Activated CD8-positive, alpha-beta memory T cell treated with anti-CD3 and anti-CD28 coated beads, Interleukin-2, amount 50 U/mL, for 24 hours (primary cell): ENCODE measurements around the gene IFNAR1.
A peak's percentile ranks its signal among the peaks of the same experiment; 100 is the strongest.
"Not testable (repeated sequence)": the region's sequence is repeated elsewhere in the genome, so short reads cannot be mapped to it uniquely, and the experiment has no call there.

Source experiments
- DNase-seq: peaks from one replicate; pipeline ENCODE4 v3.0.0-alpha.2; 2020; ENCODE audit errors: extremely low read depth

The IFNAR1 gene

DNA sequence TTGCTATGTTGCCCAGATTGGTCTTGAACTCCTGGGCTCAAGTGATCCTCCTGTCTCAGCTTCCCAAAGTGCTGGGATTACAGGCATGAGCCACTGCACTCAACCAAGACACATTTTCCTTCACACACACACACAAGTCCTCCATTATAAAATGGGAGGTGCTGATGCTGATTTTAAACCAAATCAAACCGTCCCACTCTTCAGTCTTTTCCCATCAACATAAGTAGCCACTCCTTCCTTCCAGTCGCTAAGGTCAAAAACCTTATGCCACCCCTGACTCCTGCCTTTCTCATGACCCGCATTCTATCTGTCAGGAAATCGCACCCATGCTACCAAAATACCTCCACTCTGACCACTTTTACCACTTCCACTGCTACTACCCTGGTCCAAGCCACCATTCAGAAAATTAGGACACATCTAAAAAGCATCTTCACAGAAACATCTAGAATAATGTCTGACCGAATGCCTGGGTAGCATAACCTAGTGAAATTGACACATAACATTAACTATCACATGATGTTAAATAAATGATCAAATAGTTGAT is 50.4 kb downstream of the IFNAR1 start:
- DNase-seq, result no peak

DNA sequence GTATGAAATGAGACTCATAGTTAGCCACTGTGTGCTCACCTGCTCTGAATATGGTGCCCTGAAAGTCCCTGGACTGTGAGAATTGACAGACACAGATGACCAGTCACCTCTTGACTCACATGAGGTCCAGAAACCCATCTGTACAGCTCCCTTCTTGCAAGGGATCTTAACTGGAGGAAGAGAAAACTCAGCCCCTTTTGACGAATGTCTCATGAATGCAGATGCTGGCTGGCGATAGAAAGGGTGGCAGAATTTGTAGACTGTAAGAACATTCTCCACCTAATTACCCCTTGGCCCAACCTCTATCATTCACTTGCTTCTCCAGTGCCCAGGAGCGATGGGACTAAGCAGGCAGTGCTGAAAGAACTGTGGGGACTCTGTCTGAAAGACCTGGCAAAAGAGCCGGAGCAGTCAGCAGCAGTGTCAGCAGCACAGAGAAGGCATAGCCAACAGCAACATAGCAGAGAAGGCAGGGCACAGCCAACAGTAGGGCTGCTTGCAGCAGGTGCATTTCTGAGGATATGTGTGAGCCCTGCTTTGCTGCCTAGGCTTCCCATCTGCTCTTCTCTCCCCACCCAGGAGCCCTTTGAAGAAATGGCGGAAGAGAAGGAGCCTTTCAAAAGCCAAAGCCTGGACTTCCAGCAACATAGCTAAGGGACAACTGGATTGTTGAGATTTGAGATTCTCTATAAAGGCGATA is 52.6 kb downstream of the IFNAR1 start:
- DNase-seq, result no peak

DNA sequence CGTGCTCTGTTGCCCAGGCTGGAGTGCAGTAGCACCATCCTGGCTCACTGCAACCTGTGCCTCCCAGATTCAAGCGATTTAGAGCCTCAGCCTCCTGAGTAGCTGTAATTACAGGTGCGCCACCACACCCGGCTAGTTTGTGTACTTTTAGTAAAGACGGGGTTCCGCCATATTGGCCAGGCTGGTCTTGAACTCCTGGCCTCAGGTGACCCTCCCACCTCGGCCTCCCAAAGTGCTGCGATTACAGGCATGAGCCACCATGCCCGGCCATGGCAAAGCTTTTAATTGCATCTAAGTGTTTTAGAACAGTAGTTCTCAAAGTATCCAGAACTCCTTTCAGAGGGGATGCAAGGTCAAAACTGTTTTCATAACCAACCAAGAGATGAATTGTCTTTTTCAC is 53.3 kb downstream of the IFNAR1 start:
- DNase-seq, result no peak

DNA sequence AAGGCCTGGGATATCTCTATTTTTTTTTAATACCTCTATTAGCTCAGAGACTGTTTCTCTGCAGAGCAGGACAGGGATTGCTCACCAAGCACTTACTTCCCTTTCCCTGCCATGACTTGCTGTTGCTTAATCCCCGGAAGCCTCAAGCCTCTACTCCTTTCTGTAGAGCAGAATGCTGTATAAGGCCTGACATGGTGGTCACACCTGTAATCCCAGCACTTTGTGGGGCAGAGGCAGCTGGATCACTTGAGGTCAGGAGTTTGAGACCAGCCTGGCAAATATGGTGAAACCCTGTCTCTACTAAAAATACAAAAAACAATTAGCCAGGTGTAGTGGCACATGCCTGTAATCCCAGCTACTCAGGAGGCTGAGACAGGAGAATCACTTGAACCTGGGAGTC is 55.2 kb downstream of the IFNAR1 start:
- not testable (repeated sequence) for DNase-seq

DNA sequence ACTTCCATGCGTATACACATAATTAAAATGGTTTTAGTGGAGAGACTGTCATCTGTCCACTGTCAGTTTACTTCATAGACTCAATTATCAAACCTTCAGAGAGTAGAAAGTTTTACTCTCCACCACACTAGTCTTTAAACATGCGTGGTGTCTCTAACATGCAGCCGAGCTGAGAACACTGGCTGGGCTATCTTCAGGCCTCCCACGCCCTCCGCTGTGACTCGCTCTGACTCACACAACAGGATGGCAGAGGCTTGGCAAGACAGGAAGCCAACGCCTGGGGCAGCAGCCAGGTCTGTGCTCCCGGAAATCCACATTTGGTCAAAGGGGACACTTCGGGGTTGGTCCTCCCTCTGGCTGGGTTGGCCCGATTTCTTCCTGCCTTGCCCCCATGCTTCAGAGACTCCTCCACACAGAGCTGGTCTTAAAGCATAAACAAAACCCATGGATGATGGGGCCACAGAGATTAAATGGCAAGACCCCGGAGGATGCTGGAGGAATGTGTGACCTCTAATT is 55.8 kb downstream of the IFNAR1 start:
- DNase-seq, result peak; percentile 81

DNA sequence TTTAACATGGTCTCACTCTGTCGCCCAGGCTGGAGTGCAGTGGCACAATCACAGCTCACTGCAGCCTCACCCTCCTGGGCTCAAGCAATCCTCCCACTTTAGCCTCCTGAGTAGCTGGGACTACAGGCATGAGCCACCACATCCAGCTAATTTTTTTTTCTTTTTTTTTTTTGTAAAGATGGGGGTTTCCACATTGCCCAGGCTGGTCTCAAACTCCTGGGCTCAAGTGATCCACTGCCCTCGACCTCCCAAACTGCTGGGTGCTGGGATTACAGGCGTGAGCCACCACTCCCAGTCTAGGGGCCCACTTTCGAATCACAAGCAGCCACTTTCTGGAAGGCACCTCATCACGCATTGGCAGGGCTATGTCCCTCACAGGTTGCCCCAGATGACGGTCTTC is 56.6 kb downstream of the IFNAR1 start:
- not testable (repeated sequence) for DNase-seq

DNA sequence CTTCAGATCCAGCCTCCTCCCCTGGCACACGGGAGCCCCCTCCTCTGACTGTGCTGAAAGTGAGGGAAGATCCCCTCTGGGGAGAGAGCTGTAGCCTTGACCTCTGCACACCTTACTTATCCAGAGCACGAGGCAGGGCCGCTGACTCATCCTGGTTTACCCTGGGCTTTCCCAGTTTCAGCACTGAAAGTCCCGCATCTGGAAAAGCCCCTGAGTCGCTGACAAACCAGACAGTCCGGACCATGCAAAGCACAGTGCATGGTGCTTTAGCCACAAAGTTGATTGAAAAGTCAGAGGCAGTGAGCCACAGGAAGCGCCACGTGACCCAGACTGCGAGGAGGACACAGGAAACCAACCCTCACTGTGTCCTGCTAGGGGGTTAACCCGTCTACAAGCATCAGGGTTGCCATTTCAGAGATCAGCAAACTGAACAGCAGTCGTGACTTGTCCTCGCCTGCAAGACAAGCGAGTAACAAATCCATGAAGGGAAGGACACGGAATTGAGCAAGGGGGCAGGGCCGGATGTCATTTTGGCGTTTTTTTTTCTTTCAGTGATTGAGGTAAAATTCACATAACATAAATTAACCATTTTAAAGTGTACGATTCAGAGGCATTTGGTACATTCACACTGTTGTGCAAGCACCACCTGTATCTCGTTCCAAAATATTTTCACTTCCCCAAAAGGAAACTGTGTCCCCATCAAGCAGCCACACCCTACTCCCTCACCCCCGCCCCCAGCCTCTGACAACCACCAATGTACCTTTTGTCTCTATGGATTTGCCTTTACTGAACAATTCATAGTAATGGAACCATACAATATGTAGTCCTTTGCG is 58.5 kb downstream of the IFNAR1 start:
- DNase-seq, result peak; percentile 51

DNA sequence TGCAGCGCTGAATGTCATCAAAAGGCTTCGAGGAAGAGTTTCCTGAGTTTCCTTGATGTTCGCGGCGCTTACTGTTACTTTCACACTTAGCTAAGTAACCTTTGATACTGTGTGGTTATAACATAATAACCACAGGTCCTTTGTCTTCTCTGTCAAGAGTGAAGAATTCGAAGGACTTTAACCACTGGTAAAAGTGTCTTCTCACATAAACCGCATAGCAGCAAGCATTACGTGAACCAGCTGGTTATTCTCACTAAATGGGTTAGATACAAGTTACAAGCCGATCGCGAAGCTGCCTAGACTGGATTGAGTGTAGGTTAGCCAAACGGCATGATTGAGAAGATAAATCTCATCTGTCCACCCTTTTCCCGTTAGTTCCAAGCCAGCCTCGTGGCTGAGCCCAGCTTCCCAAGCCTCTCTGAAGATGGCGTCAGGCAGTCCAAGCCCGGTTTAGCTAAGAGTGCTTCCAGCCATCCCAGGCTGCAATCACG is 60.1 kb downstream of the IFNAR1 start:
- DNase-seq, result no peak

DNA sequence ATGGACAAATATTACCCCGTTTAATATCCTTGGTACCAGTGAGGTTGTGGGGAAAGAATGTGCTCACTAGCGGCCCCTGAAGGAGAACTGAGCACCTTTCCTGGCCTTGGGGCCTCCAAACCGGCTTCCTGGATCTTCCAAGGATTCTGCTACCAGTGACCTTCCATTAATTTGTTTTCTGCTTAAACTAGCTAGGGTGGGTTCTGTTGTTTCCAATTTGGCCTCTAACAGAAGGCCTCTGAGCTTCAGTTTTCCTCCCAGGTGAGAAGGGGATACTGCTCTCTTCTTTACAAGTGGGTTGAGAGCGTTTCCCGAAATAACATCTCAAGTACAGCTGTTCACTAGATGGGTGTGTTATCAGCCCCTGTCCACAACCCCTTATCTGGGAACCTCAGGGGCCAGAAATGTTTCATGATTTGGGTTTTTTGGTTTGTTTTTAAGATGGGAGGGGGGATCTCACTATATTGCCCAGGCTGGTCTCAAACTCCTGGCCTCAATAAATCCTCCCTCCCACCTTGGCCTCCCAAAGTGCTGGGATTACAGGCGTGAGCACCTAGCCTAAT is 61.5 kb downstream of the IFNAR1 start:
- no peak for DNase-seq

DNA sequence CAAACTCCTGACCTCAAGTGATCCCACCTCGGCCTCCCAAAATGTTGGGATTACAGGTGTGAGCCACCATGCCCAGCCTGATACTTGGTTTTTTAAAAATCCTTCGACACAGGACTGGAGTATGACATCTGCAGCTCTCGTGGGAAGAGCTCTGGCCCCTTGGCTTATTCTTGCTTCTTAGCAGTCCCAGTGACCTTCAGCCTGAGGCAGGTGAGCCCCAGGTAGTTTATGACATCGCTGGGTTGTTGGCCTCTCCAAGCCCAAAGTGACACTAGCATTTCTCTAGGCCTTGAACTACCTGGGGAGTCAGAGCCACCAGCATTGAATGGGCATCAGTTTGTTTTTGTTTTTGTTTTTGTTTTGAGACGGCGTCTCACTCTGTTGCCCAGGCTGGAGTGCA is 62.5 kb downstream of the IFNAR1 start:
- DNase-seq, result no peak

DNA sequence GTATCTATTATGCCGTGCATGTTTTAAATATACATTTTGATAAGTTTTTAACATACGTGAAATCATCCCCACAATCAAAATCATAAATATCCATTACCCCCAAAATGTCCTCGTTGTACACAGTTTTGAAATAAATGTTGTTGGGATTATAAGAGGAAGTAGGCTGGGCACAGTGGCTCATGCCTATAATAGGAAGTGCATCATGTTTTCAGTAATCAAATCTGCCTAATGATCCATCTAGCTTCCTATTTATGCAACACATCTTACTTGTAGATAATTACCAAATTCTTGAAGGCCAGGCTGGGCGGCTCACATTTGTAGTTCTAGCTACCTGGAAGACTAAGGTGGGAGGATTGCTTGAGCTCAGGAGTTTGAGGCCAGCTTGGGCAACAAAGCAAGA is 63.4 kb downstream of the IFNAR1 start:
- DNase-seq, result no peak

DNA sequence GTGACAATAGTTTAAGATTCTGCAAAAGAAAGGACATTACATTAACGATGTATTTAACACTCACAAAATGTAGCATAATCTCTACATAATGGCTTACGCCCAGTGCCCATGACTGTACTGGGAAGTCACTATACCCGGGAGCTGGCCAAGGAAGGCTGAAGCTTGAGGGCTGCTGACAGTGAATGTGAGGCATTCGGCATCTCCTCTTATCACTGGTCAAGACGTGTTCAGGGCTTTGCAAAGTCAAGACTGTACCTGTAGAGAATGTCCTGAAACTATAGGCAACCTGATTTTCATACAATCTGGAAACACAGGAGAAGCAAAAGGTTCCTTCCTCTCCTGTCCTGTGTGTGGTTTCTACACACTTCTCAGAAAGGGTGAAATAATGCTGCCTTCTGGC is 65.7 kb downstream of the IFNAR1 start:
- DNase-seq, result no peak

DNA sequence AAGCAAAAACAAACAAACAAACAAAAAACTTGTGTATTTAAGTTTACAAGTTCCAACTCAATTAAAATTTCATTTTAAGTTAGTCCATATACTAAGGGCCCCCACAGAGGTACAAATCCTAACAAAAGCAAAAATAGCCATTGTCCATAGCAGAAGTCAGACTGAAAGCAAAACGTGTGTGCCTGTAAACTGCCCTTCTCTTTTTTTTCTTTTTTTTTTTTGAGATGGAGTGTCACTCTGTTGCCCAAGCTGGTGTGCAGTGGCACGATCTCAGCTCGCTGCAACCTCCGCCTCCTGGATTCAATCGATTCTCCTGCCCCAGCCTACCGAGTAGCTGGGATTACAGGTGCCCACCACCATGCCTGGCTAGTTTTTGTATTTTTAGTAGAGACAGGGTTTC is 66.9 kb downstream of the IFNAR1 start:
- no peak for DNase-seq

DNA sequence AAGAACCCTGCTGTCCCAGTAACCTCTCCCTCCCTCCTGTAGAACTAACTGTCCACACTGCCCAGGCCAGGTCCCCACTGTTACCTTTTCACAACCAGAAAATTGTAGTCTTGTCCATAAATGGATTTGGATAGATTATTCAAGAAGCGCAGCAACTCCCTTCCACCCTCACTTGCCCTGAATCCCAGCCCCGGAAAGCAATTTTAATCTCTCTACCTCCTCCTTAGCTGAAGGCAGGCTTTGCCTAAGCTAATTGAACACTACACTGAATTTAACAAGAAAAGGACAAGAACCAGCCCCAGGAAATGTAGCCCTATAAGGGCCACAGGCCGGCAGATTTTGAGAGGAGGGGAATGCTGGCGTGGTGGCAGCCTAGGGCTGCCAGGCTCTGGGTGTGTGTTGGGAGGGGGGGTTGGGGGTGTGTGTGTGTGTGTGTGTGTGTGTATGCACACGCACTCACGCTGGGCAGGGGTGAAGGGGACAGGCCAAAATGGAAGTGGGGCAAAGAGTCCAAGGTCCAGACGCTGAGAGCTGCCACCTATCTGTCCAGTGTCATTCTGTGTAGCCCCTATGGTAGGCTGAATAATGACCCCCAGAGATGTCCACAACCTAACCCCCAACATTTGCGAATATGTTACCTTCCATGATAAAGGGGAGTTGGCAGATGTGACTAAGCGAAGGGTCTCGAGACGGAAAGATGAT is 67.7 kb downstream of the IFNAR1 start:
- DNase-seq, result no peak

DNA sequence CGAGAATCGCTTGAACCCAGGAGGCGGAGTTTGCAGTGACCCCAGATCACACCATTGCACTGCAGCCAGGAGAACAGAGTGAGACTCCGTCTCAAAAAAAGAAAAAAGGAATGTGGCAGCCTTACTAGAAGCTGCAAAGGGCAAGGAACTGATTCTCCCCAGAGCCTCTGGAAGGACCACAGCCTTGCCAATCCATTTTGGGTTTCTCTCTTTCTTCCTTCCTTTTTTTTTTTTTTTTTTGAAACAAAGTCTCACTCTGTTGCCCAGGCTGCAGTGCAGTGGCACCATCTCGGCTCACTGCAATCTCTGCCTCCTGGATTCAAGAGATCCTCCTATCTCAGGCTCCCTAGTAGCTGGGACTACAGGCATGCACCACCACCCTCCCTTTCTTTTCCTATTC is 68.6 kb downstream of the IFNAR1 start:
- DNase-seq, result no peak

DNA sequence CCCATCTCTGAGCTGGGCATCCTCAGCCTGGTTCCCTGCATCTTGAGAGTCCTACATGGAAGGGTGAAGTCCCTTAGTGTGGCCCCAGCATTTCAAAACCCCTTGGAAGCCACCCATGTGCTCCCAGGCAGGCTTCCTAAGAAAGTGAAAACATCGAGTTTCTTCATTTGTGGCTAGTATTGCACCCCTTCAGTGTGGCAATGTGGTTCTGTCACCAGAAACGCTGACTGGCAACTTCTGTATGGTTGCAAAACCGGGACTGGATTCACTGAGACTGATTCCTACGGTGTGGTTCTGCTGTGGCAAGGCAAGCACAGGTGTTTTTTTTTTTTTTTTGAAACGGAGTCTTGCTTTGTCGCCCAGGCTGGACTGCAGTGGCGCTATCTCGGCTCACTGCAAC is 69.5 kb downstream of the IFNAR1 start:
- DNase-seq, result no peak

DNA sequence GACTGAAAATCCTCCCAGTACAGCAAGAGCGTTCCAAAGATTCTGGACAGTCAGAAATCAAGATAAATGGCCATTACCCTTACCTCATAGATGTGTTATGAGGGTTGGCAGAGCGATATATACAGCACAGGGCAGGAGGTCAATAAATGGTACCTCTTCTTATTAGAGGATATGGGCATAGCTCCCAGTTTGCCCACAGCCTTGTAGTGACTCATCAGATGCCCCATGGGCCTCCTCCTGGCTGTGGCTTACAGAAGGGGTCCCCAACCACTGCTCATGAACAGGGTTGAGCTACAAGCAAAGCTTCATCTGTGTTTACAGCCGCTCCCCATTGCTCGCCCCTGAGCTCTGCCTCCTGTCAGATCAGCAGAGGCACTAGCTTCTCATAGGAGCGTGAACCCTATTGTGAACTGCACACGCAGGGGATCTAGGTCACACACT is 71.1 kb downstream of the IFNAR1 start:
- no peak for DNase-seq

DNA sequence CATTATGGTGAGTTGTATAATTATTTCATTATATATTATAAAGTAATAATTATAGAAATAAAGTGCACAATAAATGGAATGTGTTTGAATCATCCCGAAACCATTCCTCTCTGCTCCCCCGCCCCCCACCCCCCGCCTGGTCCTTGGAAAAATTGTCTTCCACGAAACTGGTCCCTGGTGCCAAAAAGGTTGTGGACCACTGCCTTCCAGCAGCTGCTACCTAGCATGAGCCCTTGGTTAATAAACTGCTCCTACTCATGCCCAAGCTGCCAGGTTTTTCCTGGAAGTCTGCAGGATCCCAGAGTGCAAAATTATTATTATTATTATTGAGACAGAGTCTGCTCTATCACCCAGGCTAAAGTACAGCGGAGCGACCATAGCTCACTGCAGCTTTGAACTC is 71.7 kb downstream of the IFNAR1 start:
- DNase-seq, result no peak

DNA sequence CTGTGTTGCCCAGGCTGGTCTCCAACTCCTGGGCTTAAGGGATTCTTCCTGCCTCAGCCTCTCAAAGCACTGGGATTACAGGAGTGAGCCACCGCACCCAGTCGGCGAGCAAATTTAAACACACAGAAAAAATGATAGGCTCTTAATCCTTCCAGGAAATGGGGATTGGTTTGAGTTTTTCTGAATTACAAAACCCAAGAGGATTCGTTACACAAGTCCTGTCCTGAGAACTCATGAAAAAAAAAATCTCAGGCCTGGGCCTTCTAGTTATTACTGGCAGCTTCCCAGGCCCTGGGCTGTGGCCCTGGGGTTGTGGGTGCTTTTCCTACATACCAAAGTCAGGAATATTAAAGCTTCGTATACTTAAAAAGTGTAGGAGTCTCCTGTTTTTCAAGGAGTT is 72.2 kb downstream of the IFNAR1 start:
- no peak for DNase-seq

DNA sequence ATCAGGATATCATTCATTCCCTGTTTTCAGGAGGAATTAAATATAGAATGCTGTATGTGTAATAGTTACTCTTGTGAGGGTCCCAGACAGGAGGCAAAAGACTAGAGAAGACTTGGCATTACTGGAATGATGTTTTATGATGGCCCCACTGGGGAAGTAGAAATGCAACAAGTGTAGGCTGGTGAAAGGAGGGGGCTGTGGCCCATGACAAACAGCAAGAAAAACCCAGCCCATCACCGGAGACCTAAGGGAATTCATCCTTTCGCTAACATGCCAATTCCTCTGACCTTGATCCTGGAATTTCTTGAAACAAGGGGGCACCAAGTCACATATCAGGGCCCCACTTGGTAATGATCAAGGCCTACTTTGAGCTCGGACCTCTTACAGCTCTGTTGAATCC is 72.9 kb downstream of the IFNAR1 start:
- DNase-seq, result no peak

DNA sequence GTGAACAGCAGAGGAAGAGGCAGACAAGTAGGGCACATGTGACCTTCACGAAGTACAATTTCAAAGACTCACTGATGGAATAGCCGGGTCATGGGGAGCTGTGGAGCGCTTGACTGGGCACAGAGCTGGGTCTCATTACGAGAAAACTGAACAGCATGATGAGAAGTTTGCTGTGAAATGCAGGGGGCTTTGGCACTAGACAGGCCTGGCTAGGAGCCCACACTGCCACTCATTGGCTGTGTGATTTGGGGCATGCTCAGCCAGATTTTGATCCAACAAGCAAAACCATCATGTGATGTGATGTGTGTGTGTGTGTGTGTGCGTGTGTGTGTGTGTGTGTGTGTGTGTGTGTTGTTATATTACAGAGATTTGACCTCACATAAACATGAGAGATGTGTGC is 73.6 kb downstream of the IFNAR1 start:
- no peak for DNase-seq

DNA sequence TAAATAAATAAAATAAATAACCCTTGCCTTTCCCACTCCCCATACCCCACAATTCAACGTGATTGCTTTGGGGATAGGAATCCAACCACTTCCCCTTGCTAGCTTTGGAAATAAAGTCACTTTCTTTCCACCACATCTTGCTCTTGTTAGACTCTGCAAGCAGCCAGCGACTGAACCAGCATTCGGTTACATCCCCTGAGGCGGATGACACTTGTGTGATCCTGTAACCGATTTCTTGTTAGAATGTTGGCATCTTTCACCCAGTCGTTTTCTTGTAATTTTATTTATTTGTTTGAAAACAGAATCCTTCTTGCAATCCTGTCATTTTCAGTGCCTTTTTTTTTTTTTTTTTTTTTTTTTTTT is 76.8 kb downstream of the IFNAR1 start:
- no peak for DNase-seq
